Dermis microvascular lymphatic vessel endothelial cell (primary cell): ENCODE results near the gene ANO9. TPM values are rescaled to one million over a fixed set of nuclear protein-coding genes. Genes with fewer than 3 reads are reported as not detected.

ENCODE experiments used
- DNase-seq, 2 donors: peaks; one replicate each; pipeline versions ENCODE4 v3.0.0 to v3.0.0-alpha.2; 2010; ENCODE audit warnings: low read depth in 2 of 2
- total RNA-seq: library from RNA; depleted of rRNA; stranded (reverse); fragments of >200 nt; gene quantifications from 2 replicates; pipeline ENCODE4 v1.2.1, GENCODE V29; 2014

The ANO9 gene
- total RNA-seq, 1 donor from 2014 or later, result 1.4 TPM

GRCh38 chr11:385594-386351, 56.0 kb downstream of the ANO9 start:
- DNase-seq, result no peak

GRCh38 chr11:384511-384910, 57.3 kb downstream of the ANO9 start:
- no peak for DNase-seq

DNA sequence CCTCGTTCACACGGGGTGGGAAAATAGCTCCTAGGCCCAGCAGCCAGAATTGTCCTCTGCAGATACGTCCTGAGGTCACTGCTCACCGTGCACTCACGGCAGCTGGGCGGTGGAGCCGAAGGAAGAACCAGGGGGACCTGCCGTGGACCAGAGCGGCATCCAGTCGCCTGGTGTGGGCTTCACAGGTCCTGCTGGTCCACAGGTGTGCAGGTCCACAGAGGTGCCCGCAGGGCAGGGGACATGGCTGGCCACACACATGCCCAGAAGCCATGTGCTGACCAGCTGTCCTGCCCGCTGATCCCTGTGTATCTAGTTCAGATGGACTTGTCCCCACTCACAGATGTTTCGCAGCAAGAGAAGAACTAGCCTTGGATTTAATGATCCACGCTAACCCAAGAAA, 58.4 kb downstream of the ANO9 start:
- no peak for DNase-seq

- DNase-seq, result no peak
Measured at GRCh38 chr11:382081-382629, 59.7 kb downstream of the ANO9 start.

DNA sequence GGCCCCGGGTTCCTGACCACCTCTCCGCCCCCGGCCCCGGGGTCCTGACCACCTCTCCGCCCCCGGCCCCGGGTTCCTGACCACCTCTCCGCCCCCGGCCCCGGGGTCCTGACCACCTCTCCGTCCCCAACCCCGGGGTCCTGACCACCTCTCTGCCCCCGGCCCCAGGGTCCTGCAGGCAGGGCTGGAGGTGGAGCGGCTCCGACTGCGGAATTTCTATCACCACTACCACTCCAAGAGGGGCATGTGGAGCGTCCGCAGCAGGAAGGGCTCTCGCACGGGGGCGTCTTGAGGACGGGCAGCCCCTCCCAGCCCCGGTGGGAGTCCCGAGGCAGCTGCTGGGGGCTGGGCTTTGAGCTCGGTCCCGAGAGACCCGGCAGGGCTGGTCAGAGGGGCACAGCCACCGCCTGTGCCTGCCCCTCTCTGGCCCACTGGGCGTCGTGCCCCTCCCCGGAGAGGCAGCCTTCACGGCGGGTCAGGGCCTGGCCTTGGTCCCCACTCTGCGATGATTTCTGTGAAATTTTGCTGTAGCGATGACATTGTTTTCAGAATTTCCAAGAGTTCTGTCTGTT, 60.2 kb downstream of the ANO9 start:
- DNase-seq, result no peak

GRCh38 chr11:380996-381395, 60.8 kb downstream of the ANO9 start:
- no peak for DNase-seq

DNA sequence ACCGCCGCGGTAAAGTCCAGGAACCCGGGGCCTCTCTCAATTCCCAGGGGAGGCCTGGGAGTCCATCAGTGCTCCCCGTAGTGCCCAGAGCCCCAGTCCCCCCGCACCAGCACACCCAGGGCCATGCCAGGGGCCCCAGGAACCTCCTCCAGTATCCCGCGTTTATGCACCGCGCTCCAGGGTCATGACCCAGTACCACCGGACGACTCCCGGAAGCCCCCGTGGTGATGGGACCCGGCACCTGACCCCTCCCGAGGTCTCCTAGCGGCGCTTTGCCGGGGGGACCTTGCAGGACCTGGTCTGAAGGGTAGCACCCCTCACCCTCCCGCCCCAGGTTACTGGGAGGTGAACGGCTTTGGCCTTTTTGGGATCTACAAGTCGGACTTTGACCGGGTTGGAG, 61.3 kb downstream of the ANO9 start:
- no peak for DNase-seq

DNA sequence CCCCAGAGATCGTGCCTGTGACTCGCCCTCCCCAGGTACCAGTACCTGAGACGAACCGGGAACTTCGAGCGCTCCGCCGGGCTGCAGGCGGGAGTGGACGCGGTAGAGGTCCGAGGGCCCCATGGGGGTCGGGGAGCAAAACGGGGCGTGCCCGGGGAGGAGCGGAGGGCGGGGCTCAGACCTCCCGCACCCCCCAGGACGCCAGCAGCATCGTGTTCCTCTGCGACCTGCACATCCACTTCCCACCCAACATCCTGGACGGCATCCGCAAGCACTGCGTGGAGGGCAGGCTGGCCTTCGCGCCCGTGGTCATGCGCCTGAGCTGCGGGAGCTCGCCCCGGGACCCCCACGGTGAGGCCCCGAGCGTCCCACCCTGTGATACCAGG, 61.7 kb downstream of the ANO9 start:
- DNase-seq, result no peak

GRCh38 chr11:379205-380094, 62.4 kb downstream of the ANO9 start:
- no peak for DNase-seq

- DNase-seq, result no peak
Measured at GRCh38 chr11:377883-378500, 63.8 kb downstream of the ANO9 start.

- DNase-seq, result no peak
Measured at GRCh38 chr11:377174-377865, 64.5 kb downstream of the ANO9 start.

DNA sequence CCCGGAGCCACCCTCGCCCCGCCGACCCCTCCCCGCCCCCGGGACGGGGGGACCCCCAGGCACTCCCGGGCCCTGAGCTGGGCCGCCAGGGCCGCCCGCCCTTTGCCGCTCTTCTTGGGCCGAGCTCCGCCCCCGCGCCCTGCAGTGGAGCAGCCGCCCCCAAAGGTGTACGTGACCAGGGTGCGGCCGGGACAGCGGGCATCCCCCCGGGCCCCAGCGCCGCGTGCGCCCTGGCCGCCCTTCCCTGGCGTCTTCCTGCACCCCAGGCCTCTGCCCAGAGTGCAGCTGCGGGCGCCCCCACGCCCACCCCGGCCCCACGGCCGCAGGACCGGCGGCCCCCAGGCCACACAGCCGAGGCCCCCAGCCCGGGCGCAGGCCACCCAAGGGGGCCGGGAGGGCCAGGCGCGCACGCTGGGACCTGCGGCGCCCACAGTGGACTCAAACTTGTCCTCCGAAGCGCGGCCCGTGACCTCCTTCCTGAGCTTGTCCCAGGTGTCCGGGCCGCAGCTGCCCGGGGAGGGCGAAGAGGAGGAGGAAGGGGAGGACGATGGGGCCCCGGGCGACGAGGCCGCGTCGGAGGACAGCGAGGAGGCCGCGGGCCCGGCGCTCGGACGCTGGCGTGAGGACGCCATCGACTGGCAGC, 65.2 kb downstream of the ANO9 start:
- DNase-seq, result no peak

- DNase-seq, result no peak
Measured at GRCh38 chr11:375065-376025, 66.5 kb downstream of the ANO9 start.

- no peak for DNase-seq
Measured at GRCh38 chr11:373716-374551, 67.9 kb downstream of the ANO9 start.

- DNase-seq, result no peak
Measured at GRCh38 chr11:372809-373715, 68.7 kb downstream of the ANO9 start.

- no peak for DNase-seq
Measured at GRCh38 chr11:371716-372590, 69.9 kb downstream of the ANO9 start.
